Dendritic cell treated with granulocyte-macrophage colony-stimulating factor and Interleukin-4, amounts not matched to agents 40 ng/mL and 50 ng/mL, for 4 days (primary cell): Measurements from ENCODE around the gene FABP7.
"Not testable (repeated sequence)": the region's sequence is repeated elsewhere in the genome, so short reads cannot be mapped to it uniquely, and the experiment has no call there.

Experiments
- H3K27ac Mint-ChIP-seq: one replicate; pipeline ENCODE4 v1.8.0; 2022; ENCODE audit warnings: mild to moderate bottlenecking, mixed read lengths
- H3K27me3 Mint-ChIP-seq: one replicate; pipeline ENCODE4 v1.8.0; 2022; ENCODE audit warnings: mild to moderate bottlenecking, mixed read lengths
- H3K36me3 Mint-ChIP-seq: one replicate; pipeline ENCODE4 v1.8.0; 2022; ENCODE audit warnings: low read depth, mixed read lengths
- H3K4me1 Mint-ChIP-seq: one replicate; pipeline ENCODE4 v1.8.0; 2022; ENCODE audit warnings: low read depth, mixed read lengths
- H3K4me3 Mint-ChIP-seq: one replicate; pipeline ENCODE4 v1.8.0; 2022; ENCODE audit warnings: mild to moderate bottlenecking, moderate library complexity, mixed read lengths
- H3K9me3 Mint-ChIP-seq: one replicate; pipeline ENCODE4 v1.8.0; 2022; ENCODE audit warnings: mixed read lengths
- intact Hi-C: fragments of 100-400 bp; cut with micrococcal nuclease; formaldehyde crosslinking; loops from one replicate; pipeline ENCODE4 v1.15.0; 2022

Gene FABP7

DNA sequence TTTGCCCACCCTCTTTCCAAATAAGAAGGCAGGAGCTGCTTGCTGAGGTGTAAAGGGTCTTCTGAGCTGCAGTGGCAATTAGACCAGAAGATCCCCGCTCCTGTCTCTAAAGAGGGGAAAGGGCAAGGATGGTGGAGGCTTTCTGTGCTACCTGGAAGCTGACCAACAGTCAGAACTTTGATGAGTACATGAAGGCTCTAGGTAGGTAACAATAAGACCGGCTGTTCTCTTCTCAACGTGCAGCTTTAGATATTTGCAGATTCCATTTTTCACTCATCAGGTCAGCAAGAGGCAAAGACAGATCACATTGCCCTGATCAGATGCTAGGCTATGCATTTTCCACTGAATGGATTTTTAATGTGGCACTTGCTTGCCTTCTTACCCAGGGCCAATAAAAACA lies at the start of gene FABP7:
Gene FABP7 (plus strand): TSS at position 50 of the 400 bp plus-strand sequence. CDS start 79 bp downstream, at position 129.
- H3K4me1 Mint-ChIP-seq, result no peaks in the 10 kb centered on the region
- H3K9me3 Mint-ChIP-seq, result no peaks in the 10 kb centered on the region
- intact Hi-C loops, result loop anchor here (10.0 kb wide), 1 partner anchor 385 kb away; the partner anchor contains the start of gene HSF2
- H3K4me3 Mint-ChIP-seq, result no peak within 1 kb of the TSS
- no peaks in the 10 kb centered on the region for H3K36me3 Mint-ChIP-seq
- H3K27ac Mint-ChIP-seq, result no peak within 1 kb of the TSS
- H3K27me3 Mint-ChIP-seq, result peaks cover 23% of the 10 kb centered on the region

DNA sequence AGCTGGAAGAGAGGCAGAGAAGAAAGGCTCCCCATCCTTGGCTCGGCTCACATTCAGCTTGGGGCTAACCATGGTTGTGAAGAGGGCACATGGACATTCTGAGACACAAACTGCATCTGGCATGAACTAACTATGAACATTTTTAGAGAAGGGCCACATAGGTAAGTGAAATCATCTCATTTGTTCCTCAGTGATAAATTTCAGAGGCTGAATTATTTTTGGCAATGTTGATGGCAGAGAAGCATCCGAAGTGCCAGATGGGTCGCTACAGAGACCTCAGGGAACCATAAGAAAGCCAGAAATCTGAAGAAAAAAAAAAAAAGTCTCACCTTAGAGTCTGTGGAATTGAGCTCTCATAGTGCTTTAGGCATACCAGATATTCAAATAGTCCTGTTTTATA lies 49.2 kb upstream of the FABP7 start:
- Mint-ChIP-seq H3K27me3 (peaks cover 15% of the 10 kb centered on the region), H3K36me3 (no peaks in the 10 kb centered on the region), H3K27ac (no peak overlapping the region), H3K9me3 (no peaks in the 10 kb centered on the region), H3K4me3 (no peak overlapping the region), H3K4me1 (no peaks in the 10 kb centered on the region)
- intact Hi-C loops, result loop anchor here (2.0 kb wide), 1 partner anchor 586 kb away; no protein-coding TSS in a partner anchor

- Mint-ChIP-seq H3K36me3 (no peaks in the 10 kb centered on the region), H3K27ac (no peak overlapping the region), H3K27me3 (peaks cover 15% of the 10 kb centered on the region), H3K4me3 (no peak overlapping the region), H3K4me1 (no peaks in the 10 kb centered on the region), H3K9me3 (no peaks in the 10 kb centered on the region)
- intact Hi-C loops, result loop anchor here (1.0 to 2.0 kb wide), 2 partner anchors 108 to 586 kb away; no protein-coding TSS in a partner anchor
These were observed 48.6 kb upstream of the FABP7 start for GRCh38 chr6:122730775-122731386.

GRCh38 chr6:122733259-122733658 lies 46.3 kb upstream of the FABP7 start:
- Mint-ChIP-seq H3K27ac (no peak overlapping the region), H3K4me3 (no peak overlapping the region), H3K9me3 (no peaks in the 10 kb centered on the region), H3K4me1 (no peaks in the 10 kb centered on the region), H3K27me3 (peaks cover 18% of the 10 kb centered on the region), H3K36me3 (no peaks in the 10 kb centered on the region)
- intact Hi-C loops, result no loop called here

GRCh38 chr6:122734529-122735395 lies 44.8 kb upstream of the FABP7 start:
- Mint-ChIP-seq H3K4me3 (no peak overlapping the region), H3K36me3 (no peaks in the 10 kb centered on the region), H3K27me3 (peaks cover 16% of the 10 kb centered on the region), H3K9me3 (no peaks in the 10 kb centered on the region), H3K4me1 (no peaks in the 10 kb centered on the region), H3K27ac (peak overlapping the region; percentile 57)
- intact Hi-C loops, result no loop called here

DNA sequence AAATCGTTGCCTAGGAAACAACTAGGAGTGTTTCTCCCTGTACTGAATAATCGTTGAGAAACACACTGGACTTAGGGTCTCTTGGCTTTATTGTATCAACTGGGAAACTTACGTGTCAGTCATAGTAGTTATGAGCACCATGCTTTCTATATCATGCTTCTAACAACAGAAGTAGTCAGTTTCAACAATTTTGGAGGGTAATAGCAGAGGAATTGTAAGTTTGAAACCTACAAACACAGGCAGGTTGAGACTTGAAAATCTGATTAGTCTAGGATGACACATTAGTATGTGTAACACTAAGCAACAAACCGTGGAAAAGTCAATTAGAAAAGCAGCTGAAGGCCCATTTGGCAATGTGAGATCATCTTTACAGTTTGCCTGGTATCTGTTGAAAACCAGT lies 43.9 kb upstream of the FABP7 start:
- Mint-ChIP-seq H3K9me3 (no peaks in the 10 kb centered on the region), H3K27me3 (peaks cover 14% of the 10 kb centered on the region), H3K4me1 (no peaks in the 10 kb centered on the region), H3K27ac (peak overlapping the region; percentile 57), H3K36me3 (no peaks in the 10 kb centered on the region), H3K4me3 (no peak overlapping the region)
- intact Hi-C loops, result no loop called here

- no peak overlapping the region for H3K4me3 Mint-ChIP-seq
- H3K4me1 Mint-ChIP-seq, result no peaks in the 10 kb centered on the region
- no peaks in the 10 kb centered on the region for H3K9me3 Mint-ChIP-seq
- intact Hi-C loops, result no loop called here
- H3K27ac Mint-ChIP-seq, result no peak overlapping the region
- H3K27me3 Mint-ChIP-seq, result peaks cover 15% of the 10 kb centered on the region
- no peaks in the 10 kb centered on the region for H3K36me3 Mint-ChIP-seq
These were observed 43.4 kb upstream of the FABP7 start for GRCh38 chr6:122736163-122736562.

DNA sequence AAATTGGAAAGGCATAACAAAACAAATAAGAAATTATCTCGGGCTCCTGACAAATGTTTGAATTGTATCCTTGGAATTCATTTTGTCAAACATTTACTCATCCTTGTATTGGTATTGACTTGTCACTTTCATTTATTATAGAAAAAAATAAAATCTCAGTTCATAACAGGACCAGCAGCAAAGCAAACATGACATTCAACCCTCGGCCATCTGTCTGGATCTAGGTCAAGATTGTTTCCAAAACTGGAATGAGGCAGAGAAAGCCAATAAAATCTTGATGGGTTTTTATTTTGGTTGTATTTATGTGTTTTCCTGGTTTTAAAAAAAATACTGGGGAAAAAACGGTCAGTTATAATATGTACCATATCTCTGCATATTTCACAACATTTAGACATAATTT lies 42.9 kb upstream of the FABP7 start:
- no peak overlapping the region for H3K4me3 Mint-ChIP-seq
- no peaks in the 10 kb centered on the region for H3K9me3 Mint-ChIP-seq
- H3K27me3 Mint-ChIP-seq, result peaks cover 19% of the 10 kb centered on the region
- intact Hi-C loops, result no loop called here
- no peaks in the 10 kb centered on the region for H3K36me3 Mint-ChIP-seq
- H3K27ac Mint-ChIP-seq, result no peak overlapping the region
- H3K4me1 Mint-ChIP-seq, result no peaks in the 10 kb centered on the region

GRCh38 chr6:122740091-122740490 lies 39.4 kb upstream of the FABP7 start:
- intact Hi-C loops, result no loop called here
- Mint-ChIP-seq H3K9me3 (no peaks in the 10 kb centered on the region), H3K36me3 (no peaks in the 10 kb centered on the region), H3K27ac (no peak overlapping the region), H3K4me1 (no peaks in the 10 kb centered on the region), H3K27me3 (peaks cover 11% of the 10 kb centered on the region), H3K4me3 (no peak overlapping the region)

DNA sequence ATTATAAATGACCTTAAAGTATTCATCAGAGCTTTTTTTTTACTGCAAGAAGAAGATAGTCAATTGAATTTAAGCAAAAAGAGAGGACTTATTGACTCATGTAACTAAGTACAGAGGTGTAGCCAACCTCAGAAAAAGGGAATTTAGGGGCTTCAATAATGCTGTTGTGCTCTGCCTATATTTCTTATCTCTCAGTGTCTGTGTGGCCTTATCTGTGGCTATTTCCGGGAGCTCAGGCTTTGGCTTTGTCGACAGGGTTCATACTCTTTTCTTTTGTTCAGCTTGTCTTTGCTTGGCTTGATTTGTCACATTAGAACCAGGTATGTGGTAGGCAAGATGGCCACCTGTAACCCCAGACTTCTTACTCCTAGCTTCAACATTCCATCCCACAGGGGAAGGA lies 38.6 kb upstream of the FABP7 start:
- Mint-ChIP-seq H3K4me1 (no peaks in the 10 kb centered on the region), H3K9me3 (no peaks in the 10 kb centered on the region), H3K36me3 (no peaks in the 10 kb centered on the region), H3K27me3 (peaks cover 8% of the 10 kb centered on the region), H3K27ac (no peak overlapping the region), H3K4me3 (no peak overlapping the region)
- intact Hi-C loops, result no loop called here

DNA sequence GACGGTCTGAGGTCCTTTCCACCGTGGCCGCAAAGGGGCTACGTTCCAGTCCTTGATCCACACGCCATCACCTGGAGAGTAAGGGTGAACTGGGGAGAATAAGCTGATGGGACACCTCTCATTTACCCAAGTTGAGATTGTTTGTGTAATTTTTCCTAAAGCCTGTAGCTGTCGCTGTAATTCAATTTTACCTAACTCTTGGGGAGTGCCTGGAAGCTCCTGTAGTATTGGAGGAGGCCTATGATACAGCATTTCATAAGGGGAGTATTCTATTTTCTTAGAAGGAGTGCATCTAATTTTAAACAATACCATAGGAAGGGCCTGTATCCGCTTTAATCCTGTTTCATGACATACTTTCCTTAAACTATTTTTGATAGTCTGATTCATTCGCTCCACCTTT lies 35.3 kb upstream of the FABP7 start:
- H3K36me3 Mint-ChIP-seq, H3K27me3 Mint-ChIP-seq, H3K27ac Mint-ChIP-seq, H3K4me3 Mint-ChIP-seq: not testable (repeated sequence)
- peaks cover 17% of the 10 kb centered on the region for H3K4me1 Mint-ChIP-seq
- peaks cover 20% of the 10 kb centered on the region for H3K9me3 Mint-ChIP-seq
- intact Hi-C loops, result loop anchor here (1.0 kb wide), 1 partner anchor 95 kb away; no protein-coding TSS in a partner anchor

- H3K4me3 Mint-ChIP-seq, H3K27me3 Mint-ChIP-seq, H3K27ac Mint-ChIP-seq, H3K36me3 Mint-ChIP-seq: not testable (repeated sequence)
- intact Hi-C loops, result loop anchor here (1.0 kb wide), 1 partner anchor 94 kb away; no protein-coding TSS in a partner anchor
- Mint-ChIP-seq H3K4me1 (peaks cover 17% of the 10 kb centered on the region), H3K9me3 (peaks cover 20% of the 10 kb centered on the region)
These were observed 34.7 kb upstream of the FABP7 start for GRCh38 chr6:122744856-122745255.

- Mint-ChIP-seq H3K27ac (no peak overlapping the region), H3K36me3 (peaks cover 9% of the 10 kb centered on the region), H3K4me3 (no peak overlapping the region), H3K9me3 (peaks cover 20% of the 10 kb centered on the region), H3K4me1 (peaks cover 23% of the 10 kb centered on the region), H3K27me3 (no peaks in the 10 kb centered on the region)
- intact Hi-C loops, result no loop called here
These were observed 32.8 kb upstream of the FABP7 start for GRCh38 chr6:122746688-122747087.

- peaks cover 28% of the 10 kb centered on the region for H3K4me1 Mint-ChIP-seq
- no peak overlapping the region for H3K4me3 Mint-ChIP-seq
- intact Hi-C loops, result no loop called here
- peaks cover 20% of the 10 kb centered on the region for H3K9me3 Mint-ChIP-seq
- H3K36me3 Mint-ChIP-seq, result peaks cover 9% of the 10 kb centered on the region
- no peak overlapping the region for H3K27ac Mint-ChIP-seq
- no peaks in the 10 kb centered on the region for H3K27me3 Mint-ChIP-seq
These were observed 31.9 kb upstream of the FABP7 start for GRCh38 chr6:122747573-122747972.
